NCI-H1436 treated with DMSO at 0.1 percent for 48 hours (cell line): Measurements from ENCODE around the gene CBX2.

Experiments
- DNase-seq: peaks from one replicate; lab custom pipeline; 2025; lab: John Stamatoyannopoulos, UW

Gene CBX2

DNA sequence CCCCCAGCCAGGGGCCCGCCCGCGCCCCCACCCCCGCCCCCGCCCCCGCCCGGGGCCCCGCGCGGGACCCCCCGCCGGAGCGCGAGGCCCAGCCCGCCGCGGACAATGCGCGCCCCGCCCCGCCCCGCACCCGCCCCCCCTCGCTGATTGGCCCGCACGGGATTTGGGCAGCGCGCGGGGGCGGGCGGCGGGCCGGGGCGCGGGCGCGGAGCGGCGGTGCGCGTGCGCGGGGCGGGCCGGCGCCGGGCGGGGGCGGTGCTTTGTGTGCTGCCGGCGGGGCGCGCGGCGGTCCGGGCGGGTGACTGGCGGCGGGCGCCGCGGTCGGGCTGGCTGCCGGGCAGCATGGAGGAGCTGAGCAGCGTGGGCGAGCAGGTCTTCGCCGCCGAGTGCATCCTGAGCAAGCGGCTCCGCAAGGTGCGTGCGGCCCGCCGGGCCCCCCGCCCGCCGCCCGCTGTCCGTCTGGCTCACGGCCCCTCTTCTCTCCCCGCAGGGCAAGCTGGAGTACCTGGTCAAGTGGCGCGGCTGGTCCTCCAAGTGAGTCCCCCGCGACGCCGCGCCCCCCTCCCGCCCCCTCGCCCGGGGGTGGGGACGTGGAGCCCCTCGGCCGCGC, at the start of gene CBX2:
Gene CBX2 (plus strand): TSS at position 255 of the 610 bp plus-strand sequence. CDS start 88 bp downstream, at position 343.
- DNase-seq = no peak

DNA sequence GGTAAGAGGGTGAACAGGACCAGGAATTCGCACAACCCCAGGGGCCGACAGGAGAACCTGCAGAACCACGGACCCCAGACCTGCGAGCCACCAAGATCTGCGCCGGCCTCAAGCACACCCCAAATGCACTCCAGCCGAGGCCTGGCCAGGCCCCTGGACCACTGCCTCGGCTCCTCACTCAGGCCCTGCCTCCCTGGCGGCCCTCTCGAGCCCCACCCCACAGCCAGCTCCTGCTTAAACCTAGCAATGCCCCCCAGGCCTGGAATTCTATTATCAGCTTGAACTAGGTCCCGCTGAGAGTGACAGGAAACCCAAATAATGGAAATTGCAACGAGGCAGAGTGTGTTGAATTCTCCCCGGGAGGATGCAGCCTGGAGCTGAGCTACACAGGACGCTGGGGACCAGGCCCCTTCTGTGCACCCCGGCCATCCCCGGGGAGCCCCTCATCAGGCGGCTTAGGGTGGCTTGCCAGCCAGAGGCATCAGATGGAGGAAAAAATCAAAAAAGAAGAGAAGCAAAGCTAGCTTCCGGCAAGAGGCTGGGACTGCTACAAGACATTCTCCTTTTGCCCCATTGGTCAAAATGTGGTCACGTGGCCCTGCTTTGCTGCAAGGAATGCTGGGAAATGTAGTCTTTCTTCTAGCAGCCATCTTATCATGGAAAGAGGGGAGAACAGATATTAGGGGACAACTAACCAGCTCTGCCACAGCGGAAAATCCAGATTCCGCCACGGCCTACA, 49.6 kb upstream of the CBX2 start:
- peak; percentile 32 for DNase-seq

DNA sequence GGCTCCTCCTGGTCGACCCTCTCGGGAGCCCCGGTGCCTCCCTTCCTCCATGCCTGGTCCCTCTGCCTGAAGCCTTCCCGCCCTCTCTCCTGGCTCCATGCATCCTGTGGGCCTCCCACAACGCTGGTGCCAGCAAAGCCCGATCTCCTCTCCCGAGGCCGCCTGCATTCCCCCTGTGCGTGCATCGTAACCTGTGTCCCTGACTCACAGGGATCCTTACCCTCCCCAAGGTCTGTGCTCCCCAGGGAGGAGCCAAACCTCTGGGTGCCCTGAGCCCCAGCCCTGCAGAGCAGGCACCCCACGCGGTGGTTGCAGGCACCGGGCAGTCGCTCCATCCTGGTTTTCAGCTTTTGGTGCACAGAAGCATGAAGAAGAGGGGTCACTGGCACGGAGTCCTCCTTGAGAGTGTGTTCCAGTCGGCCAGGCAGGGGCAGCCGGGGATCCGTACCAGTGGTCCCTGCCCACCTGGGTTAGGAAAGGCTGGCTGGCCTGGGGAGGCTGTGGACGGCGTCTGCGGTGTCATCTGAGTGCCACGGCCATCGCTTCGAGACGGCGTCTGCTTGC, 49.0 kb upstream of the CBX2 start:
- DNase-seq = no peak

DNA sequence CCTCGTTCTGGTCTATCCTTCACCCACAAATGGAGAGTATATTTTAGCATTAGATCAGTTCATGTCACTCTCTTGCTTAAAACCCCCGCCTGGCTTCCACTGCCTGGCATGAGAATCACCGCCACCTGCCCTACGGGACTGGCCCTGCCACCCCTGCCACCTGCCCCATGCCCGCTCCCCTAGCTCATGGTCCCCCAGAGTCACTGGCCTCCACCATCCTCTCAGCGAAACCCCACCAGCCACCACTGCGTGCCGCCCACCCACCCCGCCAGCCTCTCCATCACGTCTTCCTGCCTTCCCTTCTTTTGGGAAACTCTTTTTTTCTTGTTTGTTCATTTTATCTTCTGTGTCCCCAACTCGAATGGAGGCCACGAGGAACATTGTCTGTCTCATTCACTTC, 48.2 kb upstream of the CBX2 start:
- DNase-seq = no peak

DNA sequence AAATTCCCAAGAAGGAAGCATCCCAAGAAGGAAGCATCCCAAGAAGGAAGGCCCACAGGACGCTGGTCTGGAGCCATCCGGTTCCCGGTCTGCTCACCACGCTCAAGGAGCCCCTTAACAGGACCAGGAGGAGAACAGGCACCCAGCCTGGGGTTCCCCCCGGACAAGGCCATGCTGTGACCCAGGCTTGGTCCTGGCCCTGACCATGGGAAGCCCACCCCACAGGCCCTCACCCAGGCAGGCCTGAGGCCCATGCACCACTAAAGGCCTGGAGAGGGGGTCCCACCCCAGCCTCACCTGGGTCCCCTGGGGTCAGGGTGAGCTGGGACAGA, 47.5 kb upstream of the CBX2 start:
- no peak for DNase-seq

DNA sequence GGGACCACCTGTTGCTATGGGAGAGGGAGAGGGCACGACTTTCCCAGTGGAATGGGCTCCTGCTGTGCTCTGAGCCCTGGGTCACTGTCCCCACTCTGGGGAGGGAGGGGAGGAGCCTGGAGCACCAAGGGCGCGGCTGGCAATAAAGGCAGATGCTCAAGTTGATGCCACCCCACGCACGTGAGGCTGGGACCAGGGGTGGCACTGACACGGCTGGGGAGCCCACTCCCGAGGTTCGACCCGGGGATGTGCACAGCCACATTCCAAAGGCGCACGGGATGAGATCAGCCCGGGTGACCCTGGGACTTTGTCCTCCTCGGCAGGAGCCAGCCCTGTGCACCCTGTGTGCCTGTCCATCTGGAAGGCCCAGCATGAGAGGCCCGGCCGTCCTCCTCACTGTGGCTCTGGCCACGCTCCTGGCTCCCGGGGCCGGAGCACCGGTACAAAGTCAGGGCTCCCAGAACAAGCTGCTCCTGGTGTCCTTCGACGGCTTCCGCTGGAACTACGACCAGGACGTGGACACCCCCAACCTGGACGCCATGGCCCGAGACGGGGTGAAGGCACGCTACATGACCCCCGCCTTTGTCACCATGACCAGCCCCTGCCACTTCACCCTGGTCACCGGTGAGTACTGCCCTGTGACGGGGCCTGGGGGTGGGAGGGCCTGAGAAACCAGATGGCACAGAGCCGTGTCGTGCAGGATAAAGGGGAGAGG, 47.0 kb upstream of the CBX2 start, which contains the start of gene ENPP7:
Gene ENPP7 (plus strand): TSS at position 175 of the 715 bp plus-strand sequence. CDS start 197 bp downstream, at position 372.
- DNase-seq = no peak

DNA sequence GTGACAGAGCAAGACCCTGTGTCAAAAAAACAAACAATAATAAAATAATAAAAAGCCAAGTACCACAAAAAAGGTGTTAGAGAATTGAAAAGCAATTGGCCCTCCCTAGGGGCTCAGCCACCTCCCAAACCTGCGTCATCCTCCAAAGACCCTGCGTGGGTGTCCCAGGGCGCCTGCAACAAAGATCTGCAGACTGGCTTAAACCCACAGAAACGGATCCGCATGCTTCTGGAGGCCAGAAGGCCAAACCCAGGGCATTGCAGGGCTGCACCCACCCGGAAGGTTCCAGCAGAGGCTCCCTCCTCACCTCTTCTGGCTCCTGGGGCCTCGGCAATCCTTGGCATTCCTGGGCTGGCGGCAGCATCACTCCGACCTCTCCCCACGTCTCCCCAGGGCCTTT, 45.7 kb upstream of the CBX2 start:
- no peak for DNase-seq

DNA sequence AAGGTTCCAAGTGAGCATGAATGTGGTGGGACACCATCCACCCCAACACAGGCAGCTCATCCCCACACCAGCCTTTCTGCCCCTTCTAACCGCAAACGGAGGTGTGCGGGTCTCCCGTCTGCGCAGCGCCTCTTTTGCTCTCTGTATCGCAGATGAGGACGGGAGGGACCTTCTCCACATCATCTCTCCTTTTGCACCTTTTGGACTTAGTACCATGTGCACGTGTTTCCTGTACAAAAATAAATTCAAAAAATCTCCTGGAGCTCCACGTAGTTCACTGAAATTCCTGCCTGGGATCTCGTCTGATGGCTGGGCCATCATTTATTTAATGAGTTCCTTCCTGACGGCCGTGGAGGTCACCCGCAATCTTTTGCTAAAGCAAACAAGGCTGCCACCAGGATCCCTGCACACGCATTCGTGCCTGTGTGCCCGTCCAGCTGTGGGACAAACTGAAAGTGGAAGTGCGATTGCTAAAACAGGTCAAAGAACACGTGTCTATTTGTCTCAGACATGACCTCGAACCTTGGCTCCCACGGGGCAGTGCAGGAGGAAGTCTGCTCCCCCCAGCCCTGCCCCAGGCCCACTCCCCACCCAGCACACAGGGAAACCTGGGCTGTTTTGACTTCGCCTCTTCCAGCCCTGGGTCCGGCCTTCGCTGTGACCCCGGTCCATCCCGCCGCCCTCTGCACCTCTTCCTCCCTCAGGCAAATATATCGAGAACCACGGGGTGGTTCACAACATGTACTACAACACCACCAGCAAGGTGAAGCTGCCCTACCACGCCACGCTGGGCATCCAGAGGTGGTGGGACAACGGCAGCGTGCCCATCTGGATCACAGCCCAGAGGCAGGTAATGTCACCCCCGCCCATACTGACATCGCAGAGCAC, 44.9 kb upstream of the CBX2 start:
- no peak for DNase-seq

DNA sequence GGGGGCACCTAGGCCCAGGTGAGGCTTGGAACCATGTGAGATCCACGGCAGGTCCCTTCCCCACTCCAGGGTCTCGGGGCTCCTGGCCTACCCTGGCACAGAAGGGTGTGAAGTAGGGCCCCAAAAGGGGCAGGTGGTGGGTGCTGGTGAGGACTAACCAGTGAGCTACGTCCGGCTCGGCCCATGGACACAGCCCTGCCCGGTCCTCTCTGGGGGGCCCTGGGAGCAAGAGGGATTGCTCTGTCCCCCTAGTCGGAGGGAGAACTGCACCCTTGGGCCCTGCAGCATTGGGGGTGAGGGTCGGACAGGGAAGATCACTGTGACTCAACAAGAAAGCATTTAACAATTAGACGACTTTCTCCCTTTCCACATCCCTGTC, 44.3 kb upstream of the CBX2 start:
- no peak for DNase-seq

DNA sequence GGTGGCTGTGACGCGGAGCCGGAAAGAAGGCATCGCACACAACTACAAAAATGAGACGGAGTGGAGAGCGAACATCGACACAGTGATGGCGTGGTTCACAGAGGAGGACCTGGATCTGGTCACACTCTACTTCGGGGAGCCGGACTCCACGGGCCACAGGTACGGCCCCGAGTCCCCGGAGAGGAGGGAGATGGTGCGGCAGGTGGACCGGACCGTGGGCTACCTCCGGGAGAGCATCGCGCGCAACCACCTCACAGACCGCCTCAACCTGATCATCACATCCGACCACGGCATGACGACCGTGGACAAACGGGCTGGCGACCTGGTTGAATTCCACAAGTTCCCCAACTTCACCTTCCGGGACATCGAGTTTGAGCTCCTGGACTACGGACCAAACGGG, 42.9 kb upstream of the CBX2 start:
- no peak for DNase-seq

DNA sequence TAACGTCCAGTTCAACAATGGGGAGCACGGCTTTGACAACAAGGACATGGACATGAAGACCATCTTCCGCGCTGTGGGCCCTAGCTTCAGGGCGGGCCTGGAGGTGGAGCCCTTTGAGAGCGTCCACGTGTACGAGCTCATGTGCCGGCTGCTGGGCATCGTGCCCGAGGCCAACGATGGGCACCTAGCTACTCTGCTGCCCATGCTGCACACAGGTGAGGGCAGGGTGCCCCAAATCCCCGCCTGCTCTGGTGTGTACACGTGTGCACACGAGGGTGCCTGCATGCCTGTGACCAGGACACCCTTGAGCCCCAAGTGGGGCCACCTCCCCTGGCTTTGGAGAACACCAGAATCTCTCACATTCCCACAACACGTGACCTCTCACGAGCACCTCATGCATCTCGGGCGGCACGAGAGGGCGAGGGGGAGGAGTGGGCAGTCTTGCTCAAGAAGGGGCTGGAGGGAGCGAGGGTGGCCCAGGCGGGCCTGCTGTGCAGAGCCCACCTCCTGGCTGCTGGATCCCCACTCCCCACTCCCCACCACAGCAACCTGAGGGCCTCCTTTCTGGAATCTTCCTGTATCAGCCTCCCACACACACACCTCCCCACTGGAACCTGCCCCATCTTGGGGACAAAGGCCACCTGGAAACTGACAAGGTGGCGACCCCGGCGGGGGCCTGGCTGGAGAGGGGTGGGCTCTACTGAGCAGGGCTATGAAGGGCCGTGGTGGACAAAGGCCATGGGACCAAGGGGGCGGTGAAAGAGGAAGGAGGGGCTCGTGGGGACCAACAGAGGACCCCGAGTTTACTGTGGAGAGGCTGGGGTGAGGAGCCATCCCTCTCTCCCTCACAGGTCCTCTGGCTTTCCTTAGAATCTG, 40.7 kb upstream of the CBX2 start:
- DNase-seq = no peak

DNA sequence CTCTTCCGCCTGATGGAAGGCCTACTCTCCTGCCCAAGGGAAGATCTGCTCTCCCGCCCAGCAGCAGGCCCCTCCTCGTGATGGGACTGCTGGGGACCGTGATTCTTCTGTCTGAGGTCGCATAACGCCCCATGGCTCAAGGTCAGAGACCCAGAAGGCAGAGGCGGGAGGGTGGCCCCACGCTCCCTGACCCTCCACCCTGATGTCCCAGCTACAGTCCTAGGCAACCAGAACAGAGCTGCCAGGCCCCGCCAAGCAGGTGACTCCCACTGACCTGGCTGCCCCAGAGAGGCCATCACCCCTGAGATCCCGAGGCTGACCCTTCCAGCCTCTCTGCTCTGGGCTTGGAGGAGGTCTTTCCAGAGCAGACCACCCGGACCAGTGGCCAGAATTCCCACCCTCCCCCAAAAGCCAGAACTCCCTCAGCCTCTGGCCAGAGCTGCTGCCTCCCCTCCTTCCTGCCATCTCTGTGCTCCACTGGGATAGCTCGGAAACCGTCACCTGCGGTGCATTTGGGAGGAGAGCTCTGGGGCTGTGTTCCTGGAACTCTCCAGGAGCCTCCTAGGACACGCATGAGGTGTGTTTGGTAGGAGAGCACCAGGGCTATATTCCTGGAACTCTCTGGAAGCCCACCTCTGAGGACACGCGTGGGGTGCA, 39.9 kb upstream of the CBX2 start:
- DNase-seq = no peak

DNA sequence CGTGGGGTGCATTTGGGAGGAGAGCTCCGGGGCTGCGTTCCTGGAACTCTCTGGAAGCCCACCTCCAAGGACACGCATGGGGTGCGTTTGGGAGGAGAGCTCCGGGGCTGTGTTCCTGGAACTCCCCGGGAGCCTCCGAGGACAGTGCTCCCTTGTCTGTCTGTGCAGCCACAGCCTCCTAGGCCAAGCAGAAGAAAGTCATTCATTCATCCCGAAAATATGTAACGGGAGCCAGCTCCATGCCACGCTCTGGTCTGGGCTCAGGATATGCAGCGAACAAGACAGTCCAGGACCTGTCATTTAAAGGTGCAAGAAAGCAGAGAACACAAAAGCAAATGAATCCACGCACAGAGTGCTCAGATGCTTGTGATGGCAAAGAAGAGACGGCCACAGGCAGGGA, 39.3 kb upstream of the CBX2 start:
- no peak for DNase-seq

DNA sequence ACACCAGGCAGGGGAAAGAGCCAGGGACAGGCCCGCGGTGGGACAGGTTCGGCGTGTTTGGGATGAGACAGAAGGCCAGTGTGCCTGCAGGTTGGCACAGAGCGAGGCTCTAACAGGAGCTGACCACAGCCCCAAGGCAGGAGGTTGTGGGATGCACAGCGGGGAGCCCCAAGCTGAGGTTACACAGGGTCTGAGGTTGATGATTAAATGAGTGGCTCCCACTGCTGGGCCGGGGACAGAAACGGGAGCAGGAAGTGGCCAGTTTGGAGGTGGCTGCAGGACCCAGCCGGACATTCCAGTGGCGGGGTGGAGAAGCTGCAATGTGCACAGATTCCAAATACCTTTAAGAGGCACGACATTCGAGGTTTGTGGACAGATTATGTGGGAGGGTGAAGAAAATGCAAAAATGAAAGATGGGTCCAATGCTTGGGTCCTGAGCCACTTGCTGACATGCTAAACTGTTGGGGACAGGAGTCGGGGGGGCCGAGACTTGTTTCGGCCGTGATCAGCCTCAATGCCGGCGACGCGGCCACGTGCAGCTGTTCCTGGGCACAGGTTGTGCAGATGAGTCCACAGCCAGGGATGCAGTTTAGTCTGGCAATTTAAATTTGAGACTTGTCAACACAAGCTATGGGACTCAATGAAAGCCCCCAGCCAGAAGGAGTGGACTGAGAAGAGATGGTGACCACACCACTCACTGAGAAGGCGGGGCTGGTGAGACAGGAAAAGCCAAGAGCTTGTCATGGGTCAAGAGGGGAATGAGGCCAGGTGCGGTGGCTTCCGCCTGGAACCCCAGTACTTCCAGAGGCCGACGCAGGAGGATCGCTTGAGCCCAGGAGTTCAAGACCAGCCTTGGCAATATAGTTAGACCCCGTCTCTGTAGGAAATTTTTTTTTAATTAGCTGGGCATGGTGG, 38.5 kb upstream of the CBX2 start:
- DNase-seq = no peak

DNA sequence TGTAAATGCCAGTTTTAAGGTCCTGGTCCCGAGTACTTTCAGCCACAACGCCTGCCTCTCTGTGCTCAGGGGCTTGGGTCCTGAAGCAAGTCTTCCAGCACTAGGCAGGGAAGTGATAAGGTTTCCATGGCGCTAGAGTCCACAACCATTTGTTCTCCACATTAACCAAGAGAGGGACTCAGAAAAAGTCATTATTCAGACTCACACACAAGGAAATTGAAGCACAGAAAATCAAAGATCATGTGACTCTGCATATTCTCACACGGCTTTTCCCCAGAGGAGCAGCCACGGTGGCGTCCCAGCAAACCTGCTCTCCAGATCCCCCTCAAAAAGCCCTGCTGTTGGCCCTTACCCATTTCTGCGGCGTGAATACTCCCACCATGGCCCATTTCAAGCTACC, 37.5 kb upstream of the CBX2 start:
- no peak for DNase-seq

DNA sequence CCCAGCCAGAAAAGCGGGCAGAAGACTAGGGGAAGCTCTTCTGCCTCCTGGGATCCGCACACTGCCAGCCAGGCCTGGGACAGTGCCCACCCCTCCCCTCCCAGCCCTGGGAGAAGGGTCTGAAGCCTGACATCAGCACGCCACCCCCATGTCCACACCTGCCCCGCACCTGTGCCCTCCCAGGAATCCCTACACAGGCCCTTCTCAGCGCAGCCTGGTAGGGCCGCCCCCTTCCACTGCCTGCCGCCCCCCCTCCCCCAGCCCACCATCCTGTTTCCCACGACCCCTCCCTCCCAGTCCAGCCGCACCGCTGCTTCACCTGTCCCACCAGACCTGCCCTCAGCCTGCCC, 36.6 kb upstream of the CBX2 start:
- no peak for DNase-seq

DNA sequence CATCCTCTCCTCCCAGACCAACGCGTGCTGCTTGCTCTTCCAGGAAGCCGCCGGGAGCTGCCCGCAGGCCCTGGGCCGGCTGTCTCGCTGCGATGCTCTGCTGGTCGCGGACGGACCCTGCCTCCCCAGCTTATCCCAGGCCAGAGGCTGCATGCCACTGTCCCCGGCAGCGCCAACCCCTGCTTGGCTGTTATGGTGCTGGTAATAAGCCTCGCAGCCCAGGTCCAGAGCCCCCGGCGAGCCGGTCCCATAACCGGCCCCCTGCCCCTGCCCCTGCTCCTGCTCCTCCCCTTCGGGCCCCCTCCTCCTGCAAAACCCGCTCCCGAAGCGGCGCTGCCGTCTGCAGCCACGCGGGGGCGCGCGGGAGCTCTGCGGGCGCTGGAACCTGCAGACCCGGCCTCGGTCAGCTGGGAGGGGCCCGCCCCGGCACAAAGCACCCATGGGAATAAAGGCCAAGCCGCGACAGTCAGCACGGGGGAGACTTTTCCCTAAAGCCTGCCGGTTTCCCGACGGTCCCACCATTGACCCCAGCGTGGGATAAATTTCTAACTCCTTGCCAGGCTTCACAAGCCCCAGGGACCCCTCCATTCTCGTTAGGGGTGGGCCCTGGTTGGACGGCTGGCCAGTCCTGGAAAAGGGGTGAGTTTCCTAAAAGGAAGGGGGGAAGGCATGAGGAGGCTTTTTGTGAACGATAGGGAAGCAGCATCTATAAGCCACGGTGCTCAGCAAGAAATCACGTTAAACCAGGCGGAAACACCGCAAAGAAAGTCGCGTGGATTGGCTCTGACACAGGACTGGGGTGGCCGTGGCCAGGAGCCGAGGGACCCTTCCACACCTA, 36.0 kb upstream of the CBX2 start:
- DNase-seq = peak; percentile 39

DNA sequence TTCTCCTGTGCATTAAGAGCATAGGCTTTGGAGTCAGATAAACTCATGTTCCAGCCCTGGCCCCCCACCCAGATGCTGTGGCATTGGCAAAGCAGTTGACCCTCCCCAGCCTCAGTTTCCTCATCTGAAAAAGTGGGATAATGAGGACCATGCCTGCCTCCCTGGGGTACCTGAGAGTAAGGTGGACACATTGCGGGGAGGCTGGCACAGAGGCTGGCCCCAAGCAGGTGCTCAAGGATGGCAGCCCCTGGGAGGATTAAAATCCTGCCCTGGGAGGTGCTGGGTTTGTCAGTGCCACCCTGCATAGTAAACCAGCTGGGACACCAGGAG, 35.4 kb upstream of the CBX2 start:
- no peak for DNase-seq
